GM23338 (cell line): ENCODE results near the gene RNF31. TPM values are rescaled to one million over a fixed set of nuclear protein-coding genes. Genes with fewer than 3 reads are reported as not detected.

Experiments used
- ATAC-seq: fragments of 200-7000 bp; cut with Tn5 transposase; 3 replicates; pipeline ENCODE4 v1.9.1; 2020
- DNase-seq: peaks from one replicate; pipeline ENCODE4 v3.0.0-alpha.2; 2015; ENCODE audit warnings: low spot score
- H2AFZ ChIP-seq: fragments of 200-600 bp; sonication (generic); 2 replicates; pipeline ENCODE4 v1.8.0; 2016; ENCODE audit warnings: antibody characterized with exemption, mild to moderate bottlenecking, moderate library complexity
- H3F3A ChIP-seq: fragments of 200-600 bp; sonication (generic); replicated peaks from 2 replicates; pipeline ENCODE4 v1.8.0; 2017; ENCODE audit warnings: antibody characterized with exemption, mixed run types, low read depth
- H3K27ac ChIP-seq: fragments of 200-600 bp; sonication (generic); 2 replicates; pipeline ENCODE4 v1.6.1; 2016; ENCODE audit warnings: low read depth
- H3K27me3 ChIP-seq: fragments of 200-600 bp; sonication (generic); 2 replicates; pipeline ENCODE4 v1.8.0; 2016; ENCODE audit warnings: mild to moderate bottlenecking, mixed run types, moderate library complexity; ENCODE audit not compliant: insufficient read depth
- H3K36me3 ChIP-seq: fragments of 200-600 bp; sonication (generic); 2 replicates; pipeline ENCODE4 v1.8.0; 2016; ENCODE audit warnings: mild to moderate bottlenecking; ENCODE audit not compliant: insufficient read depth
- H3K4me1 ChIP-seq: fragments of 200-600 bp; sonication (generic); 2 replicates; pipeline ENCODE4 v1.8.0; 2016; ENCODE audit warnings: mild to moderate bottlenecking, moderate library complexity; ENCODE audit not compliant: insufficient read depth
- H3K4me2 ChIP-seq: fragments of 200-600 bp; sonication (generic); 2 replicates; pipeline ENCODE4 v1.7.1; 2017; ENCODE audit warnings: mixed run types
- H3K4me3 ChIP-seq: fragments of 200-600 bp; sonication (generic); 2 replicates; pipeline ENCODE4 v1.6.1; 2016; ENCODE audit warnings: mixed run types
- H3K79me2 ChIP-seq: fragments of 200-600 bp; sonication (generic); replicated peaks from 2 replicates; pipeline ENCODE4 v1.8.0; 2017; ENCODE audit warnings: mild to moderate bottlenecking; ENCODE audit not compliant: insufficient read depth
- H3K9me2 ChIP-seq: fragments of 200-600 bp; sonication (generic); 2 replicates; pipeline ENCODE4 v1.8.0; 2017; ENCODE audit not compliant: insufficient read depth
- H4K20me1 ChIP-seq: fragments of 200-600 bp; sonication (generic); replicated peaks from 2 replicates; pipeline ENCODE4 v1.8.0; 2017; ENCODE audit warnings: mild to moderate bottlenecking; ENCODE audit not compliant: insufficient read depth
- H3K27ac Mint-ChIP-seq: 2 replicates; pipeline ENCODE4 v1.8.0; 2020; ENCODE audit warnings: inconsistent platforms, mild to moderate bottlenecking, moderate library complexity, mixed read lengths
- H3K27me3 Mint-ChIP-seq: 3 replicates; pipeline ENCODE4 v1.8.0; 2022; ENCODE audit warnings: low read depth, mild to moderate bottlenecking, moderate library complexity, mixed read lengths, inconsistent platforms; ENCODE audit not compliant: insufficient read depth, poor library complexity
- H3K36me3 Mint-ChIP-seq: 3 replicates; pipeline ENCODE4 v1.8.0; 2021; ENCODE audit warnings: low read depth, mild to moderate bottlenecking, inconsistent platforms, moderate library complexity, mixed read lengths
- H3K4me1 Mint-ChIP-seq: 3 replicates; pipeline ENCODE4 v1.8.0; 2020; ENCODE audit warnings: mild to moderate bottlenecking, inconsistent platforms, mixed read lengths
- H3K4me3 Mint-ChIP-seq: 3 replicates; pipeline ENCODE4 v1.8.0; 2021; ENCODE audit warnings: moderate library complexity, mild to moderate bottlenecking, inconsistent platforms, mixed read lengths
- H3K9me3 Mint-ChIP-seq: 3 replicates; pipeline ENCODE4 v1.8.0; 2020; ENCODE audit warnings: moderate library complexity, mild to moderate bottlenecking, inconsistent platforms, mixed read lengths
- CREB1 ChIP-seq: fragments of 250-450 bp; sonication (Bioruptor Pico); IDR thresholded peaks from 2 replicates; pipeline ENCODE4 v1.5.0; 2020; ENCODE audit warnings: low read depth, mild to moderate bottlenecking, moderate library complexity
- EZH2 ChIP-seq: fragments of 200-600 bp; sonication (generic); IDR thresholded peaks from one replicate; pipeline ENCODE4 v1.8.0; 2017; ENCODE audit warnings: antibody characterized with exemption, mild to moderate bottlenecking, low read depth; ENCODE audit not compliant: unreplicated experiment
- EZH2phosphoT487 ChIP-seq: fragments of 200-600 bp; sonication (generic); IDR thresholded peaks from one replicate; pipeline ENCODE4 v1.8.1; 2018; ENCODE audit warnings: antibody characterized with exemption; ENCODE audit not compliant: unreplicated experiment
- JUNB ChIP-seq: IDR thresholded peaks from one replicate; pipeline ENCODE4 v1.6.1; 2016; ENCODE audit warnings: antibody characterized with exemption; ENCODE audit not compliant: unreplicated experiment
- NANOG ChIP-seq: IDR thresholded peaks from 2 replicates; pipeline ENCODE4 v1.6.1; 2016; ENCODE audit warnings: antibody characterized with exemption, borderline replicate concordance
- POLR2AphosphoS5 ChIP-seq: IDR thresholded peaks from 2 replicates; pipeline ENCODE4 v1.6.1; 2016; ENCODE audit warnings: antibody characterized with exemption, low read depth
- STAT1 ChIP-seq: IDR thresholded peaks from one replicate; pipeline ENCODE4 v1.6.1; 2016; ENCODE audit warnings: antibody characterized with exemption; ENCODE audit not compliant: unreplicated experiment
- ZNF114 ChIP-seq: fragments of 250-450 bp; sonication (Bioruptor Pico); IDR thresholded peaks from 2 replicates; pipeline ENCODE4 v1.5.0; 2020; ENCODE audit warnings: mild to moderate bottlenecking, moderate library complexity
- ZNF331 ChIP-seq: fragments of 250-450 bp; sonication (Bioruptor Pico); IDR thresholded peaks from 2 replicates; pipeline ENCODE4 v1.5.0; 2020; ENCODE audit warnings: low read depth, mild to moderate bottlenecking, moderate library complexity
- polyA plus RNA-seq: library from polyadenylated mRNA; unstranded; fragments of >200 nt; fragmentation: Nextera tagmentation; extraction: Ambion mirVana; gene quantifications from 2 replicates; pipeline ENCODE4 v1.2.1, GENCODE V29; 2016
- total RNA-seq: library from RNA; depleted of rRNA; stranded (reverse); fragments of >200 nt; shearing (Covaris generic); gene quantifications from 2 replicates; pipeline ENCODE4 v1.2.3, GENCODE V29; 2014
- TF ChIP-seq, protein P1 (sequence below), 2 experiments: fragments of 200-600 bp in 1 of 2; sonication (generic) in 1 of 2; conservative IDR thresholded peaks; 2 replicates each; pipeline versions ENCODE4 v1.5.1 to v1.6.1; 2016 to 2017; ENCODE audit warnings: antibody characterized with exemption in 2 of 2, low read depth in 2 of 2, mild to moderate bottlenecking in 2 of 2, moderate library complexity in 1 of 2
- TF ChIP-seq, protein P2 (sequence below): IDR thresholded peaks from 2 replicates; pipeline ENCODE4 v1.6.1; 2016; ENCODE audit warnings: antibody characterized with exemption
- TF ChIP-seq, protein P3 (sequence below): fragments of 250-450 bp; sonication (Bioruptor Pico); IDR thresholded peaks from 2 replicates; pipeline ENCODE4 v1.5.0; 2020; ENCODE audit warnings: mild to moderate bottlenecking, moderate library complexity

Gene RNF31
- total and polyA plus RNA-seq, 2 experiments from 2014 or later = 54.8 to 87.4 TPM

DNA sequence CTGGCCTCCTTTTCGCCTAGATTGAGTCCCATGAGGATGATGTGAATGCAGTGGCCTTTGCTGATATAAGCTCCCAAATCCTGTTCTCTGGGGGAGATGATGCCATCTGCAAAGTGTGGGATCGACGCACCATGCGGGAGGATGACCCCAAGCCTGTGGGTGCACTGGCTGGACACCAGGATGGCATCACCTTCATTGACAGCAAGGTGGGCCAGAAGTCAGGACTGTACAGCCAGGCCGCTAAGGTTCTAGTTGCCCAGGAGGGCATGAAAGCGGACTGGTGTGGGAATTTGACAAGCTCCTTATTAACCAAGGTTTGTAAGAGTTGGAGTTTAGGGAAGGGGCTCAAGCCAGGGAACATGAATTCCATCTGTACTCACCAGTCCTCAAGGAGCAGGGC lies 27.6 kb upstream of the RNF31 start:
- H2AFZ ChIP-seq = no peak overlapping the region
- no peak overlapping the region for H3K4me2 ChIP-seq
- Mint-ChIP-seq H3K9me3 (peaks cover 3% of the 10 kb centered on the region; the same call in 1 of the 3 replicates), H3K4me1 (peaks cover 16% of the 10 kb centered on the region), H3K36me3 (peaks cover 58% of the 10 kb centered on the region), H3K4me3 (no peak overlapping the region), H3K27me3 (peaks cover 13% of the 10 kb centered on the region), H3K27ac (no peak overlapping the region)
- H3K36me3 ChIP-seq = peaks cover 19% of the 10 kb centered on the region; the same call in 1 of the 2 replicates
- DNase-seq = no peak
- no peaks in the 10 kb centered on the region; the same call in none of the 2 replicates for H4K20me1 ChIP-seq
- TF ChIP-seq CREB1 = no peak
- TF ChIP-seq NANOG = no peak
- TF ChIP-seq ZNF114 (CRISPR knock-in tag) = no peak
- no peak for TF ChIP-seq EZH2
- TF ChIP-seq, protein P1, sequence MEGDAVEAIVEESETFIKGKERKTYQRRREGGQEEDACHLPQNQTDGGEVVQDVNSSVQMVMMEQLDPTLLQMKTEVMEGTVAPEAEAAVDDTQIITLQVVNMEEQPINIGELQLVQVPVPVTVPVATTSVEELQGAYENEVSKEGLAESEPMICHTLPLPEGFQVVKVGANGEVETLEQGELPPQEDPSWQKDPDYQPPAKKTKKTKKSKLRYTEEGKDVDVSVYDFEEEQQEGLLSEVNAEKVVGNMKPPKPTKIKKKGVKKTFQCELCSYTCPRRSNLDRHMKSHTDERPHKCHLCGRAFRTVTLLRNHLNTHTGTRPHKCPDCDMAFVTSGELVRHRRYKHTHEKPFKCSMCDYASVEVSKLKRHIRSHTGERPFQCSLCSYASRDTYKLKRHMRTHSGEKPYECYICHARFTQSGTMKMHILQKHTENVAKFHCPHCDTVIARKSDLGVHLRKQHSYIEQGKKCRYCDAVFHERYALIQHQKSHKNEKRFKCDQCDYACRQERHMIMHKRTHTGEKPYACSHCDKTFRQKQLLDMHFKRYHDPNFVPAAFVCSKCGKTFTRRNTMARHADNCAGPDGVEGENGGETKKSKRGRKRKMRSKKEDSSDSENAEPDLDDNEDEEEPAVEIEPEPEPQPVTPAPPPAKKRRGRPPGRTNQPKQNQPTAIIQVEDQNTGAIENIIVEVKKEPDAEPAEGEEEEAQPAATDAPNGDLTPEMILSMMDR (conservative IDR thresholded peaks at IDR 0.05; ENCODE audit: low read depth in 2 of 2) = no peak
- no peak for TF ChIP-seq STAT1
- TF ChIP-seq JUNB = no peak
- no peak for TF ChIP-seq EZH2phosphoT487
- TF ChIP-seq, protein P2, sequence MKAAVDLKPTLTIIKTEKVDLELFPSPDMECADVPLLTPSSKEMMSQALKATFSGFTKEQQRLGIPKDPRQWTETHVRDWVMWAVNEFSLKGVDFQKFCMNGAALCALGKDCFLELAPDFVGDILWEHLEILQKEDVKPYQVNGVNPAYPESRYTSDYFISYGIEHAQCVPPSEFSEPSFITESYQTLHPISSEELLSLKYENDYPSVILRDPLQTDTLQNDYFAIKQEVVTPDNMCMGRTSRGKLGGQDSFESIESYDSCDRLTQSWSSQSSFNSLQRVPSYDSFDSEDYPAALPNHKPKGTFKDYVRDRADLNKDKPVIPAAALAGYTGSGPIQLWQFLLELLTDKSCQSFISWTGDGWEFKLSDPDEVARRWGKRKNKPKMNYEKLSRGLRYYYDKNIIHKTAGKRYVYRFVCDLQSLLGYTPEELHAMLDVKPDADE = no peak
- no peak for TF ChIP-seq POLR2AphosphoS5
- TF ChIP-seq, protein P3, sequence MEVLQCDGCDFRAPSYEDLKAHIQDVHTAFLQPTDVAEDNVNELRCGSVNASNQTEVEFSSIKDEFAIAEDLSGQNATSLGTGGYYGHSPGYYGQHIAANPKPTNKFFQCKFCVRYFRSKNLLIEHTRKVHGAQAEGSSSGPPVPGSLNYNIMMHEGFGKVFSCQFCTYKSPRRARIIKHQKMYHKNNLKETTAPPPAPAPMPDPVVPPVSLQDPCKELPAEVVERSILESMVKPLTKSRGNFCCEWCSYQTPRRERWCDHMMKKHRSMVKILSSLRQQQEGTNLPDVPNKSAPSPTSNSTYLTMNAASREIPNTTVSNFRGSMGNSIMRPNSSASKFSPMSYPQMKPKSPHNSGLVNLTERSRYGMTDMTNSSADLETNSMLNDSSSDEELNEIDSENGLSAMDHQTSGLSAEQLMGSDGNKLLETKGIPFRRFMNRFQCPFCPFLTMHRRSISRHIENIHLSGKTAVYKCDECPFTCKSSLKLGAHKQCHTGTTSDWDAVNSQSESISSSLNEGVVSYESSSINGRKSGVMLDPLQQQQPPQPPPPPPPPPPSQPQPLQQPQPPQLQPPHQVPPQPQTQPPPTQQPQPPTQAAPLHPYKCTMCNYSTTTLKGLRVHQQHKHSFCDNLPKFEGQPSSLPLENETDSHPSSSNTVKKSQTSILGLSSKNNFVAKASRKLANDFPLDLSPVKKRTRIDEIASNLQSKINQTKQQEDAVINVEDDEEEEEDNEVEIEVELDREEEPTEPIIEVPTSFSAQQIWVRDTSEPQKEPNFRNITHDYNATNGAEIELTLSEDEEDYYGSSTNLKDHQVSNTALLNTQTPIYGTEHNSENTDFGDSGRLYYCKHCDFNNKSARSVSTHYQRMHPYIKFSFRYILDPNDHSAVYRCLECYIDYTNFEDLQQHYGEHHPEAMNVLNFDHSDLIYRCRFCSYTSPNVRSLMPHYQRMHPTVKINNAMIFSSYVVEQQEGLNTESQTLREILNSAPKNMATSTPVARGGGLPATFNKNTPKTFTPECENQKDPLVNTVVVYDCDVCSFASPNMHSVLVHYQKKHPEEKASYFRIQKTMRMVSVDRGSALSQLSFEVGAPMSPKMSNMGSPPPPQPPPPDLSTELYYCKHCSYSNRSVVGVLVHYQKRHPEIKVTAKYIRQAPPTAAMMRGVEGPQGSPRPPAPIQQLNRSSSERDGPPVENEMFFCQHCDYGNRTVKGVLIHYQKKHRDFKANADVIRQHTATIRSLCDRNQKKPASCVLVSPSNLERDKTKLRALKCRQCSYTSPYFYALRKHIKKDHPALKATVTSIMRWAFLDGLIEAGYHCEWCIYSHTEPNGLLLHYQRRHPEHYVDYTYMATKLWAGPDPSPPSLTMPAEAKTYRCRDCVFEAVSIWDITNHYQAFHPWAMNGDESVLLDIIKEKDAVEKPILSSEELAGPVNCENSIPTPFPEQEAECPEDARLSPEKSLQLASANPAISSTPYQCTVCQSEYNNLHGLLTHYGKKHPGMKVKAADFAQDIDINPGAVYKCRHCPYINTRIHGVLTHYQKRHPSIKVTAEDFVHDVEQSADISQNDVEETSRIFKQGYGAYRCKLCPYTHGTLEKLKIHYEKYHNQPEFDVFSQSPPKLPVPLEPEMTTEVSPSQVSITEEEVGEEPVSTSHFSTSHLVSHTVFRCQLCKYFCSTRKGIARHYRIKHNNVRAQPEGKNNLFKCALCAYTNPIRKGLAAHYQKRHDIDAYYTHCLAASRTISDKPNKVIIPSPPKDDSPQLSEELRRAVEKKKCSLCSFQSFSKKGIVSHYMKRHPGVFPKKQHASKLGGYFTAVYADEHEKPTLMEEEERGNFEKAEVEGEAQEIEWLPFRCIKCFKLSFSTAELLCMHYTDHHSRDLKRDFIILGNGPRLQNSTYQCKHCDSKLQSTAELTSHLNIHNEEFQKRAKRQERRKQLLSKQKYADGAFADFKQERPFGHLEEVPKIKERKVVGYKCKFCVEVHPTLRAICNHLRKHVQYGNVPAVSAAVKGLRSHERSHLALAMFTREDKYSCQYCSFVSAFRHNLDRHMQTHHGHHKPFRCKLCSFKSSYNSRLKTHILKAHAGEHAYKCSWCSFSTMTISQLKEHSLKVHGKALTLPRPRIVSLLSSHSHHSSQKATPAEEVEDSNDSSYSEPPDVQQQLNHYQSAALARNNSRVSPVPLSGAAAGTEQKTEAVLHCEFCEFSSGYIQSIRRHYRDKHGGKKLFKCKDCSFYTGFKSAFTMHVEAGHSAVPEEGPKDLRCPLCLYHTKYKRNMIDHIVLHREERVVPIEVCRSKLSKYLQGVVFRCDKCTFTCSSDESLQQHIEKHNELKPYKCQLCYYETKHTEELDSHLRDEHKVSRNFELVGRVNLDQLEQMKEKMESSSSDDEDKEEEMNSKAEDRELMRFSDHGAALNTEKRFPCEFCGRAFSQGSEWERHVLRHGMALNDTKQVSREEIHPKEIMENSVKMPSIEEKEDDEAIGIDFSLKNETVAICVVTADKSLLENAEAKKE (CRISPR knock-in tag) = no peak
- no peak for TF ChIP-seq ZNF331 (CRISPR knock-in tag)
- no peaks in the 10 kb centered on the region for H3F3A ChIP-seq
- peaks cover 6% of the 10 kb centered on the region for H3K4me1 ChIP-seq
- H3K9me2 ChIP-seq = no peaks in the 10 kb centered on the region
- no peak overlapping the region for H3K4me3 ChIP-seq
- peaks cover 11% of the 10 kb centered on the region for H3K79me2 ChIP-seq
- no peaks in the 10 kb centered on the region for H3K27me3 ChIP-seq
- no peak for ATAC-seq
- no peak overlapping the region for H3K27ac ChIP-seq
